Caco-2 (cell line): ENCODE results near the gene EIF4E2. TPM values are rescaled to one million over a fixed set of nuclear protein-coding genes. Genes with fewer than 3 reads are reported as not detected.

Experiments
- BruUV-seq: library from RNA; stranded (reverse); fragments of 400-500 nt; replicated peaks from 2 replicates; lab custom pipeline; 2021; lab: Mats Ljungman, UMichigan
- CTCF ChIA-PET: fragments of 300-600 bp; sonication (Branson Sonifier 250); formaldehyde crosslinking; loops from one replicate; lab custom pipeline; 2022; ENCODE audit warnings: antibody characterized with exemption; lab: Charles Lee
- POLR2A ChIA-PET: fragments of 300-600 bp; sonication (Branson Sonifier 250); formaldehyde crosslinking; loops from one replicate; lab custom pipeline; 2022; ENCODE audit warnings: antibody characterized with exemption; lab: Charles Lee
- DNase-seq, 2 experiments: peaks; one replicate each; pipeline versions ENCODE4 v3.0.0 to v3.0.0-alpha.2; 2020 to 2022
- H3K27me3 ChIP-seq: replicated peaks from 2 replicates; pipeline ENCODE4 v1.6.0; 2011; ENCODE audit warnings: low read length; ENCODE audit not compliant: control insufficient read depth, insufficient read depth
- H3K36me3 ChIP-seq: 2 replicates; pipeline ENCODE4 v1.5.1; 2011; ENCODE audit warnings: low read length; ENCODE audit not compliant: control insufficient read depth, insufficient read depth
- H3K4me1 ChIP-seq: fragments of 250-450 bp; sonication (Bioruptor Pico); 2 replicates; pipeline ENCODE4 v1.5.1; 2020; ENCODE audit warnings: mild to moderate bottlenecking
- H3K4me3 ChIP-seq: 2 replicates; pipeline ENCODE4 v1.5.1; 2011; ENCODE audit warnings: low read depth, mild to moderate bottlenecking, control low read depth, low read length
- H3K9me3 ChIP-seq: fragments of 250-450 bp; sonication (Bioruptor Pico); 2 replicates; pipeline ENCODE4 v1.5.1; 2020; ENCODE audit warnings: mild to moderate bottlenecking, moderate library complexity
- H3K27ac Mint-ChIP-seq: one replicate; pipeline ENCODE4 v1.8.0; 2022; ENCODE audit warnings: mixed read lengths; ENCODE audit not compliant: unreplicated experiment
- H3K27me3 Mint-ChIP-seq: one replicate; pipeline ENCODE4 v1.8.0; 2022; ENCODE audit warnings: mixed read lengths; ENCODE audit not compliant: insufficient read depth, unreplicated experiment
- H3K36me3 Mint-ChIP-seq: one replicate; pipeline ENCODE4 v1.8.0; 2022; ENCODE audit warnings: mild to moderate bottlenecking, mixed read lengths; ENCODE audit not compliant: insufficient read depth, unreplicated experiment
- H3K4me1 Mint-ChIP-seq: one replicate; pipeline ENCODE4 v1.8.0; 2022; ENCODE audit warnings: low read depth, mixed read lengths; ENCODE audit not compliant: unreplicated experiment
- H3K4me3 Mint-ChIP-seq: one replicate; pipeline ENCODE4 v1.8.0; 2022; ENCODE audit warnings: mild to moderate bottlenecking, moderate library complexity, mixed read lengths; ENCODE audit not compliant: unreplicated experiment
- H3K9me3 Mint-ChIP-seq: one replicate; pipeline ENCODE4 v1.8.0; 2022; ENCODE audit warnings: mixed read lengths; ENCODE audit not compliant: unreplicated experiment
- intact Hi-C: fragments of 100-400 bp; cut with micrococcal nuclease; formaldehyde crosslinking; loops from one replicate; pipeline ENCODE4 v1.10.0; 2022; ENCODE audit not compliant: unreplicated experiment
- total RNA-seq: library from RNA; stranded (reverse); gene quantifications from 2 replicates; pipeline ENCODE4 v1.2.3, GENCODE V29; 2022
- TF ChIP-seq, protein P1 (sequence below), 2 experiments: fragments of 200-600 bp in 1 of 2; IDR thresholded peaks; 1 replicate in 1 of 2; 2 replicates in 1 of 2; pipeline versions ENCODE4 v1.5.1 to v1.8.0; 2011 to 2022; ENCODE audit warnings: antibody characterized with exemption in 1 of 2, control low read depth in 1 of 2, inconsistent platforms in 1 of 2, low read depth in 1 of 2, low read length in 1 of 2, mild to moderate bottlenecking in 1 of 2, moderate library complexity in 1 of 2; ENCODE audit not compliant: insufficient read depth in 1 of 2, severe bottlenecking in 1 of 2, unreplicated experiment in 1 of 2

Gene EIF4E2
- total RNA-seq, 1 experiment from 2014 or later: 57.2 TPM

GRCh38 chr2:232522623-232523401 is 27.7 kb upstream of the EIF4E2 start:
- peaks cover 6% of the 10 kb centered on the region for H3K36me3 Mint-ChIP-seq
- TF ChIP-seq, protein P1, sequence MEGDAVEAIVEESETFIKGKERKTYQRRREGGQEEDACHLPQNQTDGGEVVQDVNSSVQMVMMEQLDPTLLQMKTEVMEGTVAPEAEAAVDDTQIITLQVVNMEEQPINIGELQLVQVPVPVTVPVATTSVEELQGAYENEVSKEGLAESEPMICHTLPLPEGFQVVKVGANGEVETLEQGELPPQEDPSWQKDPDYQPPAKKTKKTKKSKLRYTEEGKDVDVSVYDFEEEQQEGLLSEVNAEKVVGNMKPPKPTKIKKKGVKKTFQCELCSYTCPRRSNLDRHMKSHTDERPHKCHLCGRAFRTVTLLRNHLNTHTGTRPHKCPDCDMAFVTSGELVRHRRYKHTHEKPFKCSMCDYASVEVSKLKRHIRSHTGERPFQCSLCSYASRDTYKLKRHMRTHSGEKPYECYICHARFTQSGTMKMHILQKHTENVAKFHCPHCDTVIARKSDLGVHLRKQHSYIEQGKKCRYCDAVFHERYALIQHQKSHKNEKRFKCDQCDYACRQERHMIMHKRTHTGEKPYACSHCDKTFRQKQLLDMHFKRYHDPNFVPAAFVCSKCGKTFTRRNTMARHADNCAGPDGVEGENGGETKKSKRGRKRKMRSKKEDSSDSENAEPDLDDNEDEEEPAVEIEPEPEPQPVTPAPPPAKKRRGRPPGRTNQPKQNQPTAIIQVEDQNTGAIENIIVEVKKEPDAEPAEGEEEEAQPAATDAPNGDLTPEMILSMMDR (IDR thresholded peaks at IDR 0.05; ENCODE audit: insufficient read depth in 1 of 2, low read depth in 1 of 2, low read length in 1 of 2, severe bottlenecking in 1 of 2, unreplicated experiment in 1 of 2): no peak
- ChIA-PET CTCF (interaction anchor here (0.6 kb wide), 1 partner anchor 368 kb away, joined by 6 read pairs; no protein-coding TSS in a partner anchor), POLR2A (no interaction called here)
- no peak overlapping the region; the same call in 1 of the 2 replicates for H3K4me3 ChIP-seq
- H3K4me1 ChIP-seq: no peaks in the 10 kb centered on the region
- H3K27ac Mint-ChIP-seq: no peak overlapping the region
- no peaks in the 10 kb centered on the region for H3K27me3 ChIP-seq
- H3K9me3 ChIP-seq: no peaks in the 10 kb centered on the region
- intact Hi-C loops: loop anchor here (5.0 kb wide), 1 partner anchor 81 kb away; no protein-coding TSS in a partner anchor
- H3K36me3 ChIP-seq: no peaks in the 10 kb centered on the region
- no peaks in the 10 kb centered on the region for H3K4me1 Mint-ChIP-seq
- BruUV-seq: no TSS peak
- H3K4me3 Mint-ChIP-seq: no peak overlapping the region
- no peaks in the 10 kb centered on the region for H3K9me3 Mint-ChIP-seq
- H3K27me3 Mint-ChIP-seq: no peaks in the 10 kb centered on the region
- DNase-seq: no peak

- no peak overlapping the region for H3K27ac Mint-ChIP-seq
- no peaks in the 10 kb centered on the region for H3K36me3 ChIP-seq
- no TSS peak for BruUV-seq
- DNase-seq: no peak
- no peaks in the 10 kb centered on the region for H3K27me3 ChIP-seq
- H3K9me3 ChIP-seq: no peaks in the 10 kb centered on the region
- intact Hi-C loops: loop anchor here (5.0 kb wide), 1 partner anchor 81 kb away; no protein-coding TSS in a partner anchor
- CTCF ChIA-PET: no interaction called here
- H3K36me3 Mint-ChIP-seq: peaks cover 6% of the 10 kb centered on the region
- no peaks in the 10 kb centered on the region for H3K4me1 Mint-ChIP-seq
- H3K4me3 Mint-ChIP-seq: no peak overlapping the region
- no peaks in the 10 kb centered on the region for H3K27me3 Mint-ChIP-seq
- H3K9me3 Mint-ChIP-seq: no peaks in the 10 kb centered on the region
- TF ChIP-seq, protein P1 (IDR thresholded peaks at IDR 0.05; ENCODE audit: insufficient read depth in 1 of 2, low read depth in 1 of 2, low read length in 1 of 2, severe bottlenecking in 1 of 2, unreplicated experiment in 1 of 2): no peak
- POLR2A ChIA-PET: no interaction called here
- no peak overlapping the region for H3K4me3 ChIP-seq
- H3K4me1 ChIP-seq: no peaks in the 10 kb centered on the region
Observed at GRCh38 chr2:232523402-232523681, 27.1 kb upstream of the EIF4E2 start.

DNA sequence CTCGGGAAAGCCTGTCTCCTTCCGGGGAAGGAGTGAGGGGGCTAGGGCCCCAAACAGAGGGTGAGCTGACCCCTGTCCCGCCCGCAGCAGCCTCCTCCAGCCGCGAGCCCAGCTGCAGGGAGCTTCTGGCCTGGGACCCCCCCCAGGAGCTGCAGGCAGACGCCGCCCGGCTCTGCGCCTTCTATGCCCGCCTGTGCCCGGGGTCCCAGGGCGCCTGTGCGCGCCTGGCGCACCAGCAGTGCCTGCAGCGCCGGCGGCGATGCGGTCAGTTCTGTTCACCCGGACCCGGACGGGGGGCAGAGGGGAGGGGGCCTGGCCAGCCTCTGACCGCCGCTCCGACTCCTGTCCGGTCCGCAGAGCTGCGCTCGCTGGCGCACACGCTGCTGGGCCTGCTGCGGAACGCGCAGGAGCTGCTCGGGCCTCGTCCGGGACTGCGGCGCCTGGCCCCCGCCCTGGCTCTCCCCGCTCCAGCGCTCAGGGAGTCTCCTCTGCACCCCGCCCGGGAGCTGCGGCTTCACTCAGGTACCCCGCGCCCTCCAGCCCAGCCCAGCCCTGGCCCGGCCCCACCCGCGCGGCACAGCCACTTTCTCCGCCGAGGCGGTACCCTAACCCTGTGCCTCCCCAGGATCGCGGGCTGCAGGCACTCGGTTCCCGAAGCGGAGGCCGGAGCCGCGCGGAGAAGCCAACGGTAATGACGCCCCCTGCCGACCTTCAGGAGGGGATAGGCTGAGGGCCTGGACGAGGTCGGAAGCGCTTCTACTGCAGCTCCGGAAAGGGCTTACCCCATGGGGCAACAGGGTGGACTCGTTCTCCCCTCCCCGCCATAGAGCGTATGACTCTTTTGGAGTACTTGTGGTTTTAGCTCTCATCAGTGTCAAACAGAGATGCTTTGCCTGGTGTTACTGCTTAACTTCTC is 26.5 kb upstream of the EIF4E2 start:
- intact Hi-C loops: loop anchor here (5.0 kb wide), 1 partner anchor 82 kb away; no protein-coding TSS in a partner anchor
- no peak for DNase-seq
- CTCF ChIA-PET: interaction anchor here (0.6 kb wide), 1 partner anchor 10 kb away, joined by 3 read pairs; no protein-coding TSS in a partner anchor
- Mint-ChIP-seq H3K36me3 (peaks cover 6% of the 10 kb centered on the region), H3K4me3 (no peak overlapping the region), H3K9me3 (no peaks in the 10 kb centered on the region), H3K27ac (no peak overlapping the region), H3K27me3 (no peaks in the 10 kb centered on the region), H3K4me1 (no peaks in the 10 kb centered on the region)
- BruUV-seq: no TSS peak
- TF ChIP-seq, protein P1 (IDR thresholded peaks at IDR 0.05; ENCODE audit: insufficient read depth in 1 of 2, low read depth in 1 of 2, low read length in 1 of 2, severe bottlenecking in 1 of 2, unreplicated experiment in 1 of 2): no peak
- POLR2A ChIA-PET: no interaction called here
- Histone ChIP-seq H3K27me3 (no peaks in the 10 kb centered on the region), H3K4me3 (no peak overlapping the region), H3K9me3 (no peaks in the 10 kb centered on the region), H3K36me3 (no peaks in the 10 kb centered on the region), H3K4me1 (no peaks in the 10 kb centered on the region)
